Breast epithelium (tissue), 4 donors: ENCODE measurements around the gene COL6A2. TPM values are rescaled to one million over a fixed set of nuclear protein-coding genes. Genes with fewer than 3 reads are reported as not detected.
A peak's percentile ranks its signal among the peaks of the same experiment; 100 is the strongest.

Experiments used
- DNase-seq, 2 donors: peaks; one replicate each; pipeline ENCODE4 v3.0.0-alpha.2; 2019; ENCODE audit warnings: low spot score in 2 of 2
- H3K27ac ChIP-seq, 2 donors: fragments of 200-600 bp; sonication (generic) in 1 of 2; one replicate each; pipeline ENCODE4 v1.5.1; 2016 to 2019; ENCODE audit warnings: mild to moderate bottlenecking in 1 of 2
- H3K27me3 ChIP-seq, 2 donors: fragments of 200-600 bp; sonication (generic) in 1 of 2; one replicate each; pipeline versions ENCODE4 v1.5.1 to v1.6.0; 2017 to 2019; ENCODE audit warnings: control low read depth in 1 of 2, mild to moderate bottlenecking in 1 of 2
- H3K36me3 ChIP-seq: fragments of 200-600 bp; one replicate; pipeline ENCODE4 v1.5.1; 2019
- H3K4me1 ChIP-seq, 2 donors: fragments of 200-600 bp; sonication (generic); one replicate each; pipeline ENCODE4 v1.5.1; 2016 to 2019; ENCODE audit warnings: control low read depth in 1 of 2
- H3K4me3 ChIP-seq, 3 donors: fragments of 200-600 bp; sonication (generic); 1 replicate in 2 of 3; 2 replicates in 1 of 3; pipeline ENCODE4 v1.5.1; 2016 to 2019; ENCODE audit warnings: mild to moderate bottlenecking in 3 of 3, moderate library complexity in 2 of 3
- H3K9me3 ChIP-seq, 2 donors: fragments of 200-600 bp; sonication (generic) in 1 of 2; one replicate each; pipeline ENCODE4 v1.5.1; 2016 to 2019; ENCODE audit warnings: control low read depth in 1 of 2
- CTCF ChIP-seq, 3 donors: fragments of 450-650 bp; IDR thresholded peaks; one replicate each; pipeline ENCODE4 v1.5.1; 2016 to 2017; ENCODE audit warnings: antibody characterized with exemption in 3 of 3, mild to moderate bottlenecking in 3 of 3, moderate library complexity in 3 of 3
- POLR2A ChIP-seq: fragments of 450-650 bp; IDR thresholded peaks from one replicate; pipeline ENCODE4 v1.6.1; 2016; ENCODE audit warnings: antibody characterized with exemption, mild to moderate bottlenecking, moderate library complexity
- POLR2AphosphoS5 ChIP-seq, 3 donors: sonication (generic); formaldehyde crosslinking; IDR thresholded peaks; one replicate each; pipeline ENCODE4 v1.6.1; 2017; ENCODE audit warnings: antibody characterized with exemption in 3 of 3
- intact Hi-C: fragments of 100-400 bp; cut with DNase I; formaldehyde crosslinking; loops from one replicate; pipeline ENCODE4 v1.15.1; 2023; ENCODE audit warnings: low total_unique reads
- total RNA-seq, 3 donors: library from RNA; depleted of rRNA; stranded (reverse); fragments of >200 nt; gene quantifications; one replicate each; pipeline ENCODE4 v1.1.0, GENCODE V29; 2016

Gene COL6A2
- total RNA-seq, 3 donors from 2014 or later, result 177 to 1,266 (median 418) TPM

DNA sequence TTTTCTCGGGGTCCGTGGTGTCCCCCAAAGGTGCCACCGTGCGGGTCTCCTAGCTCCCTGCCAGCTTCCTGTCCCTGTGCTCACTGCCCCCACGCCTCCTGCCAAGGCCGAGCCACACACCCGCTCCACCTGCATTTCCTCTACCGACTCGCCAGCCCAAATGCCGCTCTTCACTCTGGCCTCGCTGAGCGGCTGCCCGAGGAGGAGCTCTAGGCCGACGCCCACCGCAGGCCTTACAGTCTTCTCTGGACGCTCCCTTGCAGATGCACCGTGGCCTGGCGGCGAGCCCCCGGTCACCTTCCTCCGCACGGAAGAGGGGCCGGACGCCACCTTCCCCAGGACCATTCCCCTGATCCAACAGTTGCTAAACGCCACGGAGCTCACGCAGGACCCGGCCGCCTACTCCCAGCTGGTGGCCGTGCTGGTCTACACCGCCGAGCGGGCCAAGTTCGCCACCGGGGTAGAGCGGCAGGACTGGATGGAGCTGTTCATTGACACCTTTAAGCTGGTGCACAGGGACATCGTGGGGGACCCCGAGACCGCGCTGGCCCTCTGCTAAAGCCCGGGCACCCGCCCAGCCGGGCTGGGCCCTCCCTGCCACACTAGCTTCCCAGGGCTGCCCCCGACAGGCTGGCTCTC, 31.1 kb downstream of the COL6A2 start:
- TF ChIP-seq POLR2AphosphoS5 (IDR thresholded peaks at IDR 0.05), result no peak
- Histone ChIP-seq H3K27ac (peak overlapping the region in 1 of 2 donors; percentile 43), H3K27me3 (no peaks in the 10 kb centered on the region), H3K36me3 (no peaks in the 10 kb centered on the region), H3K4me1 (no peaks in the 10 kb centered on the region), H3K9me3 (no peaks in the 10 kb centered on the region), H3K4me3 (no peak overlapping the region)
- intact Hi-C loops, result no loop called here
- DNase-seq, result no peak

GRCh38 chr21:46129846-46130651, 32.1 kb downstream of the COL6A2 start:
- no peak for DNase-seq

DNA sequence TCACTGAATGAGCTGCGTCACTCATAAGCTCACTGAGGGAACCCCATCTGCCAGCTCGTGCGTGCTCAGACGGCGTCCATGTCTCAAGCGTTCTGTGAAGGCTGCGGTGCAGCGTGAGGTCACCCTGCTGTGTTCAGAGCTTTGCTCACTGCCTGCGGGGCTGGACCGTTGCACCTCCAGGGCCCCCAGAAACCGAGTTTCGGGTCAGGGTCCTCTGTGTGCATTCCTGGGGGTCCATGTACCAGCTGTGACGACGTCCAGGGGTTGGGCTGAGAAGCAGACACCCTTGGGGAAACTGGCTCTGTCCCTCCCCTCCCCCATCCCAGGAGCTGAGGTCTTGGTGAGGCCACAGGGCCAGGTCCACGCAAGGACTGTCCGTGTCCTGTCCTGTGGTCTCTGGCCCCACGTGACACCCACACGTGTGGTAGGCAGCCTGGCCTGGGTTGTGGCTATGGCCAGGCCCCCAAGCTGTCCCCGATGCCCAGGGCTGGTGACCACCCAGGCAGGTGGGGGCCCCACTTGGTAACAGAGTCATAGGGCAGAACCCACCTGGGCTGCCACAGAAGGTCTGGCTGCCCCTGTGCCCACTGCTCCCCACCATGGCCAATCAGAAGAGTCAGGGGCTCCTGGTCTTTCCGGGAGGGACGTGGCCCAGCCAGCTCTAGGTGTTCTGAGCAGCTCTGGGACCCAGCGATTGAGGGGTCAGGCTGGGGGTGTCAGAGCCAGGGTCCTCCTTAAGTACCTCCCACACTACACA, 33.1 kb downstream of the COL6A2 start:
- intact Hi-C loops, result no loop called here
- DNase-seq, result no peak
- H3K27me3 ChIP-seq, result no peaks in the 10 kb centered on the region
- H3K27ac ChIP-seq, result peak overlapping the region in 1 of 2 donors; percentile 19
- H3K4me1 ChIP-seq, result no peaks in the 10 kb centered on the region
- no peaks in the 10 kb centered on the region for H3K9me3 ChIP-seq
- no peak overlapping the region for H3K4me3 ChIP-seq
- TF ChIP-seq CTCF (IDR thresholded peaks at IDR 0.05), result no peak
- TF ChIP-seq POLR2A, result no peak
- H3K36me3 ChIP-seq, result no peaks in the 10 kb centered on the region

More at GRCh38 chr21:46129846-46130651, 32.1 kb downstream of the COL6A2 start:
- no peak for TF ChIP-seq POLR2AphosphoS5 (IDR thresholded peaks at IDR 0.05)
- no peak for TF ChIP-seq CTCF (IDR thresholded peaks at IDR 0.05)
- no peak for TF ChIP-seq POLR2A
- no peaks in the 10 kb centered on the region for H3K27me3 ChIP-seq
- no peaks in the 10 kb centered on the region for H3K4me1 ChIP-seq
- H3K27ac ChIP-seq, result no peak overlapping the region
- intact Hi-C loops, result no loop called here
- no peaks in the 10 kb centered on the region for H3K36me3 ChIP-seq
- H3K9me3 ChIP-seq, result no peaks in the 10 kb centered on the region
- H3K4me3 ChIP-seq, result no peak overlapping the region

DNA sequence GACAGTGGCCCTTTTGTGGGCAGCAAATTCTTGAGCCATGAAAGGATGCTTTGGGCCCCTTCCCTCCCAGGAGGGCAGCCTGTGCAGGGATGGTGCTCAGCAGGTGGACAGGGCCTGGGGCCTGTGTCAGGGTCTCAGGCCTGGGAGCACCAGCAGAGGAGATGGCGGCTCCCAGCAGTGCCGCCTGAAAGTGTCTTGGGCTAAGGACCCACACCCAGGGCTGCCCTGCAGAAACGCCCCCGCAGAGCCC, 33.6 kb downstream of the COL6A2 start:
- intact Hi-C loops, result no loop called here
- no peak for TF ChIP-seq POLR2AphosphoS5 (IDR thresholded peaks at IDR 0.05)
- no peak for TF ChIP-seq POLR2A
- Histone ChIP-seq H3K4me1 (no peaks in the 10 kb centered on the region), H3K27me3 (no peaks in the 10 kb centered on the region), H3K4me3 (no peak overlapping the region), H3K27ac (no peak overlapping the region), H3K36me3 (no peaks in the 10 kb centered on the region), H3K9me3 (no peaks in the 10 kb centered on the region)
- no peak for DNase-seq

GRCh38 chr21:46131838-46132651, 34.1 kb downstream of the COL6A2 start:
- no peaks in the 10 kb centered on the region for H3K36me3 ChIP-seq
- no peaks in the 10 kb centered on the region for H3K9me3 ChIP-seq
- intact Hi-C loops, result no loop called here
- DNase-seq, result no peak
- no peak for TF ChIP-seq POLR2A
- TF ChIP-seq POLR2AphosphoS5 (IDR thresholded peaks at IDR 0.05), result no peak
- no peak for TF ChIP-seq CTCF (IDR thresholded peaks at IDR 0.05)
- H3K4me1 ChIP-seq, result no peaks in the 10 kb centered on the region
- H3K27ac ChIP-seq, result no peak overlapping the region
- H3K4me3 ChIP-seq, result no peak overlapping the region
- H3K27me3 ChIP-seq, result no peaks in the 10 kb centered on the region
